DMS53 (cell line): ENCODE results near the gene LGALS9C.
"Not testable (repeated sequence)": the region's sequence is repeated elsewhere in the genome, so short reads cannot be mapped to it uniquely, and the experiment has no call there.

Experiments used
- DNase-seq: peaks from one replicate; lab custom pipeline; 2025; lab: John Stamatoyannopoulos, UW

Gene LGALS9C

DNA sequence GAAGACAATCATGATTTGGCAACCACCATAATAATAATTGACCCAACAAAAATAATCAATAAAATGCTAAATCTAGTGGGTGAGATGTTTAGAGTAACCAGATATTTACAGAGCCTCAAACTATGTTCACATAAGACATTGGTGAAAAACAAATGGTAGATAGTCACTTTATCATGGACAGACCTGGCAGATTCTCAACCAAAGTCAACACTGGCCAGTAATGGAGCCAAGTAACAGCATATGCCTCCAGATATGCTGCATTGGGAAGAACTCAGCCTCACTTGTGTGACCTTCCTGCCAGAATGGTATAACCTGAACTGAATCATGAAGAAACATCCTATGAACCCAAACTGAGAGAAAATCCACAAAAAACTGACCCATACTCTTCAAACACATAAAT, 53.8 kb downstream of the LGALS9C start:
- not testable (repeated sequence) for DNase-seq

DNA sequence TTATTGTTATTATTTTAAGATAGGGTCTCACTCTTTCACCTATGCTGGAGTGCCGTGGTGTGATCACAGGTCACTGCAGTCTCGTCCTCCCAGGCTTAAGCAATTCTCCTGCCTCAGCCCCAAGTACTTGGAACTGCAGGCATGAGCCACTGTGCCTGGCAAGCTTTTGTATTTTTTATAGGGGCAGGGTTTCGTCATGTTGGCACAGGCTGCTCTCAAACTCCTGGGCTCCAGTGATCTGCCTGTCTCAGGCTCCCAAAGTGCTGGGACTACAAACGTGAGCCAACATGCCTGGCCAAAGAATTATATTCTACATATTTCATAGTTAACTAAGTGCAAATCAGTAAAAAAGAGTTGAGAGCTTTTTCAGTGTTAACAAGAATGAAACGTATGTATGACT, 65.6 kb downstream of the LGALS9C start:
- DNase-seq: not testable (repeated sequence)

- DNase-seq: not testable (repeated sequence)
Measured at GRCh38 chr17:18542907-18543306, 66.3 kb downstream of the LGALS9C start.
